SH-SY5Y (cell line): ENCODE data around the gene DOCK7.

Experiments
- GATA2 ChIP-seq: IDR thresholded peaks from 2 replicates; pipeline ENCODE4 v1.6.1; 2011; ENCODE audit warnings: mild to moderate bottlenecking, low read depth, low read length
- GATA3 ChIP-seq: IDR thresholded peaks from 2 replicates; pipeline ENCODE4 v1.6.1; 2011; ENCODE audit warnings: low read depth, mild to moderate bottlenecking, low read length, moderate library complexity

- TF ChIP-seq GATA2 (no peak), GATA3 (no peak)
Measured at GRCh38 chr1:62689524-62689923, 1.3 kb upstream of the DOCK7 start.
